ENCODE data around the gene PRF1.

The PRF1 gene

DNA sequence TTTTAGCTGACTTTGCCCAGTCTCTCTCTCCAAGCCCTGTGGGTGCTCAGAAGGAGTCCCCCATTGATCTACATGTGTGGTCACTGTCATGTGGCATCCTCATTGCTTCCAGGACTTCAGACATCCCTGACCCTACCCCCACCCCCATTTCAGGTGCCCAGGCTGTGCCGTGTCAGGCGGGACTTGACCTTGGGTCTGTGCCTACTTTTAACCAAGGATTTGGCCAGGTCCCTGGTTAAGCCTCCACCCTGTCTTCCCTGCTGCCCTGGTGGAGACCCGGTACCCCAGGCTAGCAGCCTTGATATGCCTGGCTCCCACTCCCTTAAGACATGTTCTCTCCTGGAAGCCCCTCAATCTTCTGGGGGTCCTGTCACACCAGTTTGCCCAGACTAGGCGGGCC is 31.3 kb downstream of the PRF1 start:
- H3K4me3 ChIP-seq (ENCODE audit: low read depth, low read length) = no peak overlapping the region
- TF ChIP-seq CTCF (IDR thresholded peaks at IDR 0.05; ENCODE audit: low read depth, low read length) = no peak
- DNase-seq (ENCODE audit: low read depth, low spot score) = no peak
- in situ Hi-C loops (cut with HindIII; ENCODE audit: low sequenced_read_pairs) = no loop called here

GRCh38 chr10:70568781-70569495 is 33.6 kb downstream of the PRF1 start:
- TF ChIP-seq CTCF (IDR thresholded peaks at IDR 0.05; ENCODE audit: low read depth, low read length) = no peak
- in situ Hi-C loops (cut with HindIII; ENCODE audit: low sequenced_read_pairs) = no loop called here
- DNase-seq (ENCODE audit: low read depth, low spot score) = no peak
- no peak overlapping the region for H3K4me3 ChIP-seq (ENCODE audit: low read depth, low read length)

DNA sequence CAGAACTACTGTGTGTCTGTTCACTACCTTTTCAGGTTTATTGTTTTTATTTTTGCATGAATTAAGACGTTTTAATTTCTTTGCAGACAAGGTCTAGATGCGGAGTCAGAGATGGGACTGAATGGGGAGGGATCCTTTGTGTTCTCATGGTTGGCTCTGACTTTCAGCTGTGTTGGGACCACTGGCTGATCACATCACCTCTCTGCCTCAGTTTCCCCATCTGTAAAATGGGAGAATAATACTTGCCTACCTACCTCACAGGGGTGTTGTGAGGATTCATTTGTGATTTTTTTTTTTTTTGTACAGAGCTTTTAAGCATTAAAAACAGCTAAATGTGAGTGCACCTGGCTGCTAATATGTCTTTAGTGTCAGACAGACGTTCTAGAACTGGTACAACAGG is 34.4 kb downstream of the PRF1 start:
- DNase-seq (ENCODE audit: low read depth, low spot score) = no peak
- TF ChIP-seq CTCF (IDR thresholded peaks at IDR 0.05; ENCODE audit: low read depth, low read length) = no peak
- in situ Hi-C loops (cut with HindIII; ENCODE audit: low sequenced_read_pairs) = no loop called here
- no peak overlapping the region for H3K4me3 ChIP-seq (ENCODE audit: low read depth, low read length)

GRCh38 chr10:70567603-70568002 is 34.9 kb downstream of the PRF1 start:
- DNase-seq (ENCODE audit: low read depth, low spot score) = no peak
- no peak for TF ChIP-seq CTCF (IDR thresholded peaks at IDR 0.05; ENCODE audit: low read depth, low read length)
- no peak overlapping the region for H3K4me3 ChIP-seq (ENCODE audit: low read depth, low read length)
- in situ Hi-C loops (cut with HindIII; ENCODE audit: low sequenced_read_pairs) = no loop called here

- H3K4me3 ChIP-seq (ENCODE audit: low read depth, low read length) = no peak overlapping the region
- DNase-seq (ENCODE audit: low read depth, low spot score) = no peak
- in situ Hi-C loops (cut with HindIII; ENCODE audit: low sequenced_read_pairs) = no loop called here
- TF ChIP-seq CTCF (IDR thresholded peaks at IDR 0.05; ENCODE audit: low read depth, low read length) = no peak
Observed at GRCh38 chr10:70566515-70567290, 35.8 kb downstream of the PRF1 start.

- in situ Hi-C loops (cut with HindIII; ENCODE audit: low sequenced_read_pairs) = no loop called here
- H3K4me3 ChIP-seq (ENCODE audit: low read depth, low read length) = no peak overlapping the region
- TF ChIP-seq CTCF (IDR thresholded peaks at IDR 0.05; ENCODE audit: low read depth, low read length) = no peak
- no peak for DNase-seq (ENCODE audit: low read depth, low spot score)
Observed at GRCh38 chr10:70565556-70566514, 36.7 kb downstream of the PRF1 start.
